GM12878 (cell line): ENCODE data around the gene APOO.

Source experiments
- ATF7 ChIP-seq: fragments of 450-650 bp; IDR thresholded peaks from 2 replicates; pipeline ENCODE4 v1.6.1; 2016; ENCODE audit warnings: low read depth, mild to moderate bottlenecking
- E4F1 ChIP-seq: fragments of 450-650 bp; IDR thresholded peaks from 2 replicates; pipeline ENCODE4 v1.6.1; 2018; ENCODE audit warnings: borderline replicate concordance, mild to moderate bottlenecking; ENCODE audit not compliant: partially characterized antibody
- GABPA ChIP-seq: IDR thresholded peaks from 2 replicates; pipeline ENCODE4 v1.6.1; 2014; ENCODE audit warnings: antibody characterized with exemption, low read depth, mild to moderate bottlenecking, inconsistent platforms
- MAX ChIP-seq: IDR thresholded peaks from 2 replicates; pipeline ENCODE4 v1.6.1; 2012; ENCODE audit warnings: low read depth, low read length, improper control_type of control experiment
- POLR2A ChIP-seq: IDR thresholded peaks from 2 replicates; pipeline ENCODE4 v1.6.1; 2011; ENCODE audit warnings: low read depth, mild to moderate bottlenecking, low read length
- TAF1 ChIP-seq: IDR thresholded peaks from 2 replicates; pipeline ENCODE4 v1.6.1; 2011; ENCODE audit warnings: mild to moderate bottlenecking, low read depth, low read length, borderline replicate concordance
- TF ChIP-seq, protein P1 (sequence below): IDR thresholded peaks from 2 replicates; pipeline ENCODE4 v1.6.1; 2011; ENCODE audit warnings: low read depth, low read length, improper control_type of control experiment, borderline replicate concordance

DNA sequence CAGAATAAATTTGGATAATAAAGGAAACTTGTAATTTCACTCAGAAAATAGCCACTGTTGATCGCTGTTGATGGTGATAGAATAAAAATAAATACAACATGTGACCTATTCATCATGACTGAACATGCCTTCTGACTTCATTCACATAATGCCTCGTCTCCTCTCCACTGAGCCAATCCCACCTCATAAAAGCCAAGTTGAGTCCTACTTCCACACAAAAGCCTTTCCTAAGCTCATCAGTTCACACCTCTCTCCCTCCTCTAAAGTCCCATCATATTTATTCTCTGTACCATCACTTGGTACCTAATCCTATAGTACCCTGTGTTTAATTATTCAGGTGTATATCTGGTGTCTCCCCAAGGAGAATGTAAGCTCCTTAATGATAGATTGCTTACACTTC, 37.7 kb downstream of the APOO start:
- TF ChIP-seq POLR2A, result no peak
- no peak for TF ChIP-seq MAX
- TF ChIP-seq GABPA, result no peak
- no peak for TF ChIP-seq ATF7
- no peak for TF ChIP-seq TAF1
- TF ChIP-seq E4F1, result no peak
- TF ChIP-seq, protein P1, sequence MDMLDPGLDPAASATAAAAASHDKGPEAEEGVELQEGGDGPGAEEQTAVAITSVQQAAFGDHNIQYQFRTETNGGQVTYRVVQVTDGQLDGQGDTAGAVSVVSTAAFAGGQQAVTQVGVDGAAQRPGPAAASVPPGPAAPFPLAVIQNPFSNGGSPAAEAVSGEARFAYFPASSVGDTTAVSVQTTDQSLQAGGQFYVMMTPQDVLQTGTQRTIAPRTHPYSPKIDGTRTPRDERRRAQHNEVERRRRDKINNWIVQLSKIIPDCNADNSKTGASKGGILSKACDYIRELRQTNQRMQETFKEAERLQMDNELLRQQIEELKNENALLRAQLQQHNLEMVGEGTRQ, result no peak
